HCT116 (cell line): ENCODE data around the gene CASR.

ENCODE experiments used
- ATF3 ChIP-seq: IDR thresholded peaks from 2 replicates; pipeline ENCODE4 v1.6.1; 2012
- CTCF ChIP-seq, 3 experiments: fragments of 200-600 bp in 1 of 3; sonication (generic) in 1 of 3; IDR thresholded peaks in 2 of 3; conservative IDR thresholded peaks in 1 of 3; 2 replicates each; pipeline ENCODE4 v1.5.1; 2012 to 2017; ENCODE audit warnings: low read depth in 2 of 3, low read length in 2 of 3, antibody characterized with exemption in 1 of 3, borderline replicate concordance in 1 of 3, control low read depth in 1 of 3, mild to moderate bottlenecking in 1 of 3, mixed read lengths in 1 of 3, mixed run types in 1 of 3, moderate library complexity in 1 of 3; ENCODE audit not compliant: insufficient read depth in 1 of 3
- EZH2 ChIP-seq: fragments of 200-600 bp; sonication (generic); IDR thresholded peaks from 2 replicates; pipeline ENCODE4 v1.6.1; 2017; ENCODE audit warnings: antibody characterized with exemption, mixed run types
- EZH2phosphoT487 ChIP-seq: fragments of 200-600 bp; IDR thresholded peaks from 2 replicates; pipeline ENCODE4 v1.6.1; 2018; ENCODE audit warnings: antibody characterized with exemption, borderline replicate concordance
- MAX ChIP-seq: IDR thresholded peaks from 2 replicates; pipeline ENCODE4 v1.6.1; 2012
- POLR2A ChIP-seq: IDR thresholded peaks from 2 replicates; pipeline ENCODE4 v1.7.0; 2011; ENCODE audit warnings: borderline replicate concordance; ENCODE audit not compliant: insufficient read depth, insufficient read length; ENCODE audit errors: extremely low read depth
- POLR2AphosphoS5 ChIP-seq: IDR thresholded peaks from 2 replicates; pipeline ENCODE4 v1.6.1; 2011; ENCODE audit warnings: mild to moderate bottlenecking, low read depth, low read length, moderate library complexity
- RAD21 ChIP-seq: IDR thresholded peaks from 2 replicates; pipeline ENCODE4 v1.6.1; 2012; ENCODE audit warnings: low read depth, mild to moderate bottlenecking
- REST ChIP-seq: IDR thresholded peaks from 2 replicates; pipeline ENCODE4 v1.6.1; 2012; ENCODE audit warnings: low read depth
- SIN3A ChIP-seq: IDR thresholded peaks from 2 replicates; pipeline ENCODE4 v1.6.1; 2012; ENCODE audit warnings: low read depth
- SRF ChIP-seq: IDR thresholded peaks from 2 replicates; pipeline ENCODE4 v1.6.1; 2012; ENCODE audit warnings: low read depth
- ZNF274 ChIP-seq: fragments of 200-500 bp; sonication (Bioruptor generic); IDR thresholded peaks from 2 replicates; pipeline ENCODE4 v1.6.1; 2014; ENCODE audit warnings: mild to moderate bottlenecking, low read depth, low read length, inconsistent platforms

GRCh38 chr3:122247087-122247824 lies 63.8 kb downstream of the CASR start:
- TF ChIP-seq ZNF274 (no peak), CTCF (IDR thresholded peaks at IDR 0.05 in 2 of 3, conservative IDR thresholded peaks at IDR 0.05 in 1 of 3; ENCODE audit: borderline replicate concordance in 1 of 3, insufficient read depth in 1 of 3, low read depth in 2 of 3, low read length in 2 of 3) (no peak), RAD21 (no peak), ATF3 (no peak), SIN3A (no peak), MAX (no peak), REST (no peak), EZH2phosphoT487 (no peak), POLR2A (no peak), EZH2 (no peak), SRF (no peak), POLR2AphosphoS5 (no peak)
